ENCODE results near the gene CMAS. TPM values are rescaled to one million over a fixed set of nuclear protein-coding genes. Genes with fewer than 3 reads are reported as not detected.
"Not testable (repeated sequence)": the region's sequence is repeated elsewhere in the genome, so short reads cannot be mapped to it uniquely, and the experiment has no call there.

CMAS gene
- total and polyA plus RNA-seq, 4 donors = 26.0 to 62.1 (median 38.3) TPM

DNA sequence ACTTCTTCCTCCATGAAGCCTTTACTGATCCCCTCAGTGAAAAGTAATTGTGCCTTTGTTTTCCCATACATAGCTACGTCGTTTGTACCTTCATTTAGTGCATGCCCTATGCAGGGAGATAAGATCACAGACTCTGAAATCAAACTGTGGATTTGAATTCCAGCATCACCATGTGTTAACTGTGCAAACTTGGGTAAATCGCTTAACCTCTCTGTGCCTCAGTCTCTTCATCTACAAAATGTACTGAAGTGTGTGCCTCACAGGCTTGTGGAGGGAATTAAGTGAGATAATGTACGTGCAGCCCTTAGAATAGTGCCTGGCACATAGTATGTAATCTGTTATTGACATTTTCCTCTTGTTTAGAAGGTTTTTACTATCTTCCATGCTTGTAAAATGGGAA lies 4.1 kb downstream of the CMAS start (continued):
- no peak for TF ChIP-seq TAF1 (conservative IDR thresholded peaks at IDR 0.05)

- peak overlapping the region in 1 of 2 donors; percentile 62 for H3K9ac ChIP-seq (ENCODE audit: low read depth in 1 of 2, low read length in 2 of 2)
- TF ChIP-seq, protein P1, sequence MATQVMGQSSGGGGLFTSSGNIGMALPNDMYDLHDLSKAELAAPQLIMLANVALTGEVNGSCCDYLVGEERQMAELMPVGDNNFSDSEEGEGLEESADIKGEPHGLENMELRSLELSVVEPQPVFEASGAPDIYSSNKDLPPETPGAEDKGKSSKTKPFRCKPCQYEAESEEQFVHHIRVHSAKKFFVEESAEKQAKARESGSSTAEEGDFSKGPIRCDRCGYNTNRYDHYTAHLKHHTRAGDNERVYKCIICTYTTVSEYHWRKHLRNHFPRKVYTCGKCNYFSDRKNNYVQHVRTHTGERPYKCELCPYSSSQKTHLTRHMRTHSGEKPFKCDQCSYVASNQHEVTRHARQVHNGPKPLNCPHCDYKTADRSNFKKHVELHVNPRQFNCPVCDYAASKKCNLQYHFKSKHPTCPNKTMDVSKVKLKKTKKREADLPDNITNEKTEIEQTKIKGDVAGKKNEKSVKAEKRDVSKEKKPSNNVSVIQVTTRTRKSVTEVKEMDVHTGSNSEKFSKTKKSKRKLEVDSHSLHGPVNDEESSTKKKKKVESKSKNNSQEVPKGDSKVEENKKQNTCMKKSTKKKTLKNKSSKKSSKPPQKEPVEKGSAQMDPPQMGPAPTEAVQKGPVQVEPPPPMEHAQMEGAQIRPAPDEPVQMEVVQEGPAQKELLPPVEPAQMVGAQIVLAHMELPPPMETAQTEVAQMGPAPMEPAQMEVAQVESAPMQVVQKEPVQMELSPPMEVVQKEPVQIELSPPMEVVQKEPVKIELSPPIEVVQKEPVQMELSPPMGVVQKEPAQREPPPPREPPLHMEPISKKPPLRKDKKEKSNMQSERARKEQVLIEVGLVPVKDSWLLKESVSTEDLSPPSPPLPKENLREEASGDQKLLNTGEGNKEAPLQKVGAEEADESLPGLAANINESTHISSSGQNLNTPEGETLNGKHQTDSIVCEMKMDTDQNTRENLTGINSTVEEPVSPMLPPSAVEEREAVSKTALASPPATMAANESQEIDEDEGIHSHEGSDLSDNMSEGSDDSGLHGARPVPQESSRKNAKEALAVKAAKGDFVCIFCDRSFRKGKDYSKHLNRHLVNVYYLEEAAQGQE (IDR thresholded peaks at IDR 0.05) = no peak
- TF ChIP-seq FOXA1 (IDR thresholded peaks at IDR 0.05) = peak; percentile 82
- TF ChIP-seq ATF3 (IDR thresholded peaks at IDR 0.05) = no peak
- peak; percentile 70 for TF ChIP-seq SP1 (IDR thresholded peaks at IDR 0.05)
- TF ChIP-seq RAD21 (IDR thresholded peaks at IDR 0.05) = no peak
- TF ChIP-seq NR2F2 (IDR thresholded peaks at IDR 0.05) = no peak
- peak; percentile 76 for TF ChIP-seq YY1 (IDR thresholded peaks at IDR 0.05)
- TF ChIP-seq, protein P2, sequence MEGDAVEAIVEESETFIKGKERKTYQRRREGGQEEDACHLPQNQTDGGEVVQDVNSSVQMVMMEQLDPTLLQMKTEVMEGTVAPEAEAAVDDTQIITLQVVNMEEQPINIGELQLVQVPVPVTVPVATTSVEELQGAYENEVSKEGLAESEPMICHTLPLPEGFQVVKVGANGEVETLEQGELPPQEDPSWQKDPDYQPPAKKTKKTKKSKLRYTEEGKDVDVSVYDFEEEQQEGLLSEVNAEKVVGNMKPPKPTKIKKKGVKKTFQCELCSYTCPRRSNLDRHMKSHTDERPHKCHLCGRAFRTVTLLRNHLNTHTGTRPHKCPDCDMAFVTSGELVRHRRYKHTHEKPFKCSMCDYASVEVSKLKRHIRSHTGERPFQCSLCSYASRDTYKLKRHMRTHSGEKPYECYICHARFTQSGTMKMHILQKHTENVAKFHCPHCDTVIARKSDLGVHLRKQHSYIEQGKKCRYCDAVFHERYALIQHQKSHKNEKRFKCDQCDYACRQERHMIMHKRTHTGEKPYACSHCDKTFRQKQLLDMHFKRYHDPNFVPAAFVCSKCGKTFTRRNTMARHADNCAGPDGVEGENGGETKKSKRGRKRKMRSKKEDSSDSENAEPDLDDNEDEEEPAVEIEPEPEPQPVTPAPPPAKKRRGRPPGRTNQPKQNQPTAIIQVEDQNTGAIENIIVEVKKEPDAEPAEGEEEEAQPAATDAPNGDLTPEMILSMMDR (IDR thresholded peaks at IDR 0.05; ENCODE audit: low read depth, low read length, missing input control) = no peak
- no peak for TF ChIP-seq TAF1 (conservative IDR thresholded peaks at IDR 0.05)
- peak; percentile 98 for TF ChIP-seq FOXA2 (IDR thresholded peaks at IDR 0.05)
- TF ChIP-seq RXRA (IDR thresholded peaks at IDR 0.05) = peak in 1 of 2 donors; percentile 57
- TF ChIP-seq EGR1 (IDR thresholded peaks at IDR 0.05; ENCODE audit: low read depth in 2 of 2) = peak in 1 of 2 donors; percentile 12
- peak; percentile 48 to 63 for TF ChIP-seq HNF4A (conservative IDR thresholded peaks at IDR 0.05)
- no peak for TF ChIP-seq GABPA (IDR thresholded peaks at IDR 0.05 in 1 of 2, conservative IDR thresholded peaks at IDR 0.05 in 1 of 2)
- peak; percentile 30 for TF ChIP-seq MAX (IDR thresholded peaks at IDR 0.05)
- peak in 1 of 2 donors; percentile 45 for TF ChIP-seq JUND (IDR thresholded peaks at IDR 0.05)
- TF ChIP-seq HNF4G (IDR thresholded peaks at IDR 0.05) = no peak
- TF ChIP-seq, protein P3, sequence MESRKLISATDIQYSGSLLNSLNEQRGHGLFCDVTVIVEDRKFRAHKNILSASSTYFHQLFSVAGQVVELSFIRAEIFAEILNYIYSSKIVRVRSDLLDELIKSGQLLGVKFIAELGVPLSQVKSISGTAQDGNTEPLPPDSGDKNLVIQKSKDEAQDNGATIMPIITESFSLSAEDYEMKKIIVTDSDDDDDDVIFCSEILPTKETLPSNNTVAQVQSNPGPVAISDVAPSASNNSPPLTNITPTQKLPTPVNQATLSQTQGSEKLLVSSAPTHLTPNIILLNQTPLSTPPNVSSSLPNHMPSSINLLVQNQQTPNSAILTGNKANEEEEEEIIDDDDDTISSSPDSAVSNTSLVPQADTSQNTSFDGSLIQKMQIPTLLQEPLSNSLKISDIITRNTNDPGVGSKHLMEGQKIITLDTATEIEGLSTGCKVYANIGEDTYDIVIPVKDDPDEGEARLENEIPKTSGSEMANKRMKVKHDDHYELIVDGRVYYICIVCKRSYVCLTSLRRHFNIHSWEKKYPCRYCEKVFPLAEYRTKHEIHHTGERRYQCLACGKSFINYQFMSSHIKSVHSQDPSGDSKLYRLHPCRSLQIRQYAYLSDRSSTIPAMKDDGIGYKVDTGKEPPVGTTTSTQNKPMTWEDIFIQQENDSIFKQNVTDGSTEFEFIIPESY (IDR thresholded peaks at IDR 0.05) = peak; percentile 63
- H3K9me3 ChIP-seq (ENCODE audit: control insufficient read depth in 4 of 4, low read length in 3 of 4) = no peaks in the 10 kb centered on the region
- no peaks in the 10 kb centered on the region for H3K27me3 ChIP-seq (ENCODE audit: control insufficient read depth in 4 of 4, insufficient read depth in 4 of 4, low read length in 3 of 4)
- DNase-seq (ENCODE audit: low spot score) = no peak
- H3K4me1 ChIP-seq (ENCODE audit: control insufficient read depth in 4 of 4, insufficient read depth in 4 of 4, low read length in 3 of 4) = peaks cover 3 to 64% (median 47%) of the 10 kb centered on the region in 4 donors
- peak overlapping the region in 1 of 3 donors; percentile 22 for H3K4me3 ChIP-seq (ENCODE audit: low read depth in 1 of 3, low read length in 3 of 3)
- peak overlapping the region; percentile 76 to 78 for H3K27ac ChIP-seq (ENCODE audit: low read depth in 1 of 2, low read length in 2 of 2)
- no peaks in the 10 kb centered on the region for H3K36me3 ChIP-seq (ENCODE audit: control insufficient read depth in 4 of 4, insufficient read depth in 3 of 4, low read depth in 1 of 4, low read length in 3 of 4)
Observed at GRCh38 chr12:22051114-22051698, 5.2 kb downstream of the CMAS start.

DNA sequence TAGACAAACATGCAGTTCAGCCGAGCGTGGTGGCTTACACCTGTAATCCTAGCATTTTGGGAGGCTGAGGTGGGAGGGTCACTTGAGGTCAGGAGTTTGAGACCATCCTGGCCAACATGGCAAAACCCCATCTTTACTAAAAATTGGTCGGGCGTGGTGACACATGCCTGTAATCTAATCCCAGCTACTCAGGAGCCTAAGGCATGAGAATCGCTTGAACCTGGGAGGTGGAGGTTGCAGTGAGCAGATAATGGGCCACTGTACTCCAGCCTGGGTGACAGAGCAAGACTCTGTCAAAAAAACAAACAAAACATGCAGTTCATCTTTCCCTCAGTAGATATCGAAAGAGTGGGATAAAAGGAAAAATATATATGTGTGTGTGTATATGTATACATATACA lies 7.0 kb downstream of the CMAS start:
- H3K9me3 ChIP-seq (ENCODE audit: control insufficient read depth in 4 of 4, low read length in 3 of 4); H3K27me3 ChIP-seq (ENCODE audit: control insufficient read depth in 4 of 4, insufficient read depth in 4 of 4, low read length in 3 of 4); DNase-seq (ENCODE audit: low spot score); H3K27ac ChIP-seq (ENCODE audit: low read depth in 1 of 2, low read length in 2 of 2); H3K9ac ChIP-seq (ENCODE audit: low read depth in 1 of 2, low read length in 2 of 2); H3K4me3 ChIP-seq (ENCODE audit: low read depth in 1 of 3, low read length in 3 of 3); H3K36me3 ChIP-seq (ENCODE audit: control insufficient read depth in 4 of 4, insufficient read depth in 3 of 4, low read depth in 1 of 4, low read length in 3 of 4): not testable (repeated sequence)
- peaks cover 3 to 59% (median 41%) of the 10 kb centered on the region in 4 donors for H3K4me1 ChIP-seq (ENCODE audit: control insufficient read depth in 4 of 4, insufficient read depth in 4 of 4, low read length in 3 of 4)
- WGBS = 96% methylated on average over 6 of the region's 6 CpGs

Data from liver (tissue), 9 donors.